ENCODE results near the gene SUMO2. TPM values are rescaled to one million over a fixed set of nuclear protein-coding genes. Genes with fewer than 3 reads are reported as not detected.
"Not testable (repeated sequence)": the region's sequence is repeated elsewhere in the genome, so short reads cannot be mapped to it uniquely, and the experiment has no call there.

SUMO2 gene
- total and polyA plus RNA-seq, 2 experiments from 2014 or later: 70.8 to 465 TPM

- H3F3A ChIP-seq (ENCODE audit: insufficient read depth): peaks cover 4% of the 10 kb centered on the region; the same call in 1 of the 2 replicates
- H2AFZ ChIP-seq: no peak overlapping the region
- H3K4me2 ChIP-seq (ENCODE audit: unreplicated experiment): no peak overlapping the region
- TF ChIP-seq EZH2 (IDR thresholded peaks at IDR 0.05; ENCODE audit: insufficient read depth, poor library complexity, severe bottlenecking): no peak
- no peak for TF ChIP-seq EZH2phosphoT487 (IDR thresholded peaks at IDR 0.05; ENCODE audit: insufficient read depth, low read depth)
- in situ Hi-C loops (cut with MboI): no loop called here
- no peaks in the 10 kb centered on the region for H3K4me1 ChIP-seq (ENCODE audit: insufficient read depth)
- no peak overlapping the region for H3K4me3 ChIP-seq
- no peak overlapping the region for H3K9ac ChIP-seq
- H4K20me1 ChIP-seq (ENCODE audit: insufficient read depth): no peaks in the 10 kb centered on the region; the same call in 1 of the 2 replicates
- no peaks in the 10 kb centered on the region for H3K27me3 ChIP-seq (replicated peaks; ENCODE audit: insufficient read depth)
- peaks cover 100% of the 10 kb centered on the region for H3K79me2 ChIP-seq (ENCODE audit: insufficient read depth)
- peaks cover 61% of the 10 kb centered on the region for H3K36me3 ChIP-seq (ENCODE audit: low read depth)
- WGBS, 2 experiments (ENCODE audit: low coverage in 1 of 2, low lambda C conversion rate in 2 of 2, missing lambda C conversion rate in 2 of 2): 80 to 90% methylated on average over 4 of the region's 4 CpGs
- no peak for DNase-seq
- no peaks in the 10 kb centered on the region for H3K9me2 ChIP-seq (ENCODE audit: insufficient read depth)
- no peaks in the 10 kb centered on the region for H3K9me3 ChIP-seq (ENCODE audit: low read depth)
- no peak overlapping the region for H3K27ac ChIP-seq
Observed at GRCh38 chr17:75173526-75173925, 9.2 kb downstream of the SUMO2 start.

GRCh38 chr17:75168998-75169397, 13.8 kb downstream of the SUMO2 start:
- no peak overlapping the region for H3K9ac ChIP-seq
- H3K9me2 ChIP-seq (ENCODE audit: insufficient read depth): no peaks in the 10 kb centered on the region
- no peak overlapping the region for H2AFZ ChIP-seq
- H3K36me3 ChIP-seq (ENCODE audit: low read depth): peaks cover 52% of the 10 kb centered on the region
- no peaks in the 10 kb centered on the region for H4K20me1 ChIP-seq (ENCODE audit: insufficient read depth)
- no peak overlapping the region for H3K27ac ChIP-seq
- no peaks in the 10 kb centered on the region for H3K4me1 ChIP-seq (ENCODE audit: insufficient read depth)
- H3K4me2 ChIP-seq (ENCODE audit: unreplicated experiment): no peak overlapping the region
- DNase-seq: no peak
- no peak for TF ChIP-seq EZH2 (IDR thresholded peaks at IDR 0.05; ENCODE audit: insufficient read depth, poor library complexity, severe bottlenecking)
- no peak for TF ChIP-seq EZH2phosphoT487 (IDR thresholded peaks at IDR 0.05; ENCODE audit: insufficient read depth, low read depth)
- H3K9me3 ChIP-seq (ENCODE audit: low read depth): no peaks in the 10 kb centered on the region
- 84 to 92% methylated on average over 4 of the region's 4 CpGs for WGBS, 2 experiments (ENCODE audit: low coverage in 1 of 2, low lambda C conversion rate in 2 of 2, missing lambda C conversion rate in 2 of 2)
- in situ Hi-C loops (cut with MboI): no loop called here
- no peaks in the 10 kb centered on the region for H3K27me3 ChIP-seq (replicated peaks; ENCODE audit: insufficient read depth)
- peaks cover 74% of the 10 kb centered on the region for H3K79me2 ChIP-seq (ENCODE audit: insufficient read depth)
- H3K4me3 ChIP-seq: no peak overlapping the region
- H3F3A ChIP-seq (ENCODE audit: insufficient read depth): peaks cover 9% of the 10 kb centered on the region; the same call in 1 of the 2 replicates

GRCh38 chr17:75164606-75165005, 18.2 kb downstream of the SUMO2 start:
- in situ Hi-C loops (cut with MboI); H3K4me2 ChIP-seq (ENCODE audit: unreplicated experiment); DNase-seq; H2AFZ ChIP-seq; H3K27me3 ChIP-seq (replicated peaks; ENCODE audit: insufficient read depth); H3K9ac ChIP-seq; H3K4me3 ChIP-seq; H3K9me2 ChIP-seq (ENCODE audit: insufficient read depth); H3K9me3 ChIP-seq (ENCODE audit: low read depth); H3K4me1 ChIP-seq (ENCODE audit: insufficient read depth); H4K20me1 ChIP-seq (ENCODE audit: insufficient read depth): not testable (repeated sequence)
- Histone ChIP-seq H3K36me3 (ENCODE audit: low read depth) (peaks cover 22% of the 10 kb centered on the region; the same call in 1 of the 2 replicates), H3F3A (ENCODE audit: insufficient read depth) (peaks cover 24% of the 10 kb centered on the region; the same call in 1 of the 2 replicates), H3K79me2 (ENCODE audit: insufficient read depth) (peaks cover 30% of the 10 kb centered on the region), H3K27ac (peak overlapping the region; percentile 60)
- 89 to 90% methylated on average over 15 of the region's 15 CpGs for WGBS, 2 experiments (ENCODE audit: low coverage in 1 of 2, low lambda C conversion rate in 2 of 2, missing lambda C conversion rate in 2 of 2)

- H3K4me1 ChIP-seq (ENCODE audit: insufficient read depth): peaks cover 9% of the 10 kb centered on the region; the same call in 1 of the 2 replicates
- H3K9me2 ChIP-seq (ENCODE audit: insufficient read depth): no peaks in the 10 kb centered on the region
- no peak for DNase-seq
- peaks cover 31% of the 10 kb centered on the region; the same call in 1 of the 2 replicates for H3F3A ChIP-seq (ENCODE audit: insufficient read depth)
- H3K9me3 ChIP-seq (ENCODE audit: low read depth): no peaks in the 10 kb centered on the region
- peaks cover 19% of the 10 kb centered on the region; the same call in 1 of the 2 replicates for H3K36me3 ChIP-seq (ENCODE audit: low read depth)
- no peaks in the 10 kb centered on the region for H3K27me3 ChIP-seq (replicated peaks; ENCODE audit: insufficient read depth)
- no peak overlapping the region for H2AFZ ChIP-seq
- in situ Hi-C loops (cut with MboI): no loop called here
- no peaks in the 10 kb centered on the region for H4K20me1 ChIP-seq (ENCODE audit: insufficient read depth)
- H3K4me2 ChIP-seq (ENCODE audit: unreplicated experiment): no peak overlapping the region
- H3K79me2 ChIP-seq (ENCODE audit: insufficient read depth): peaks cover 16% of the 10 kb centered on the region; the same call in 1 of the 2 replicates
- 98 to 100% methylated on average over 5 of the region's 5 CpGs for WGBS, 2 experiments (ENCODE audit: low coverage in 1 of 2, low lambda C conversion rate in 2 of 2, missing lambda C conversion rate in 2 of 2)
- no peak overlapping the region for H3K9ac ChIP-seq
- no peak overlapping the region for H3K27ac ChIP-seq
- no peak for TF ChIP-seq EZH2phosphoT487 (IDR thresholded peaks at IDR 0.05; ENCODE audit: insufficient read depth, low read depth)
- no peak for TF ChIP-seq EZH2 (IDR thresholded peaks at IDR 0.05; ENCODE audit: insufficient read depth, poor library complexity, severe bottlenecking)
- no peak overlapping the region for H3K4me3 ChIP-seq
Observed at GRCh38 chr17:75163074-75163473, 19.7 kb downstream of the SUMO2 start.

GRCh38 chr17:75160211-75160610, 22.5 kb downstream of the SUMO2 start:
- Histone ChIP-seq H4K20me1 (ENCODE audit: insufficient read depth) (no peaks in the 10 kb centered on the region), H3K4me2 (ENCODE audit: unreplicated experiment) (no peak overlapping the region), H3K27ac (no peak overlapping the region), H3K36me3 (ENCODE audit: low read depth) (no peaks in the 10 kb centered on the region), H3F3A (ENCODE audit: insufficient read depth) (peaks cover 31% of the 10 kb centered on the region; the same call in 1 of the 2 replicates), H3K9me2 (ENCODE audit: insufficient read depth) (no peaks in the 10 kb centered on the region), H3K79me2 (ENCODE audit: insufficient read depth) (no peaks in the 10 kb centered on the region), H3K4me1 (ENCODE audit: insufficient read depth) (peaks cover 9% of the 10 kb centered on the region; the same call in 1 of the 2 replicates), H2AFZ (no peak overlapping the region), H3K27me3 (replicated peaks; ENCODE audit: insufficient read depth) (no peaks in the 10 kb centered on the region), H3K4me3 (no peak overlapping the region), H3K9me3 (ENCODE audit: low read depth) (no peaks in the 10 kb centered on the region), H3K9ac (no peak overlapping the region)
- in situ Hi-C loops (cut with MboI): no loop called here
- no peak for DNase-seq
- no peak for TF ChIP-seq EZH2phosphoT487 (IDR thresholded peaks at IDR 0.05; ENCODE audit: insufficient read depth, low read depth)
- TF ChIP-seq EZH2 (IDR thresholded peaks at IDR 0.05; ENCODE audit: insufficient read depth, poor library complexity, severe bottlenecking): no peak
- 96 to 98% methylated on average over 5 of the region's 5 CpGs for WGBS, 2 experiments (ENCODE audit: low coverage in 1 of 2, low lambda C conversion rate in 2 of 2, missing lambda C conversion rate in 2 of 2)
